Occipital lobe (tissue), 1 donor: ENCODE measurements around the gene RCHY1. TPM values are rescaled to one million over a fixed set of nuclear protein-coding genes. Genes with fewer than 3 reads are reported as not detected.

Experiments
- total RNA-seq: library from RNA; depleted of rRNA; stranded (reverse); fragments of >200 nt; gene quantifications from one replicate; pipeline ENCODE4 v1.2.3, GENCODE V29; 2014

Gene RCHY1
- total RNA-seq, 1 donor from 2014 or later = 51.6 TPM

Other genes starting within 250 kb of the RCHY1 start
- 18.6 TPM for gene THAP6, start 70 bp upstream of the RCHY1 start, total RNA-seq
- not detected for gene ODAPH, start 41.7 kb upstream of the RCHY1 start, total RNA-seq
- gene CDKL2, start 116.1 kb upstream of the RCHY1 start, total RNA-seq = 59.4 TPM
- 395 TPM for gene G3BP2, start 159.0 kb upstream of the RCHY1 start, total RNA-seq
- gene USO1, start 210.2 kb upstream of the RCHY1 start, total RNA-seq = 56.6 TPM